Neural cell (in vitro differentiated cells): ENCODE measurements around the gene L2HGDH. TPM values are rescaled to one million over a fixed set of nuclear protein-coding genes. Genes with fewer than 3 reads are reported as not detected.

ENCODE experiments used
- H2AFZ ChIP-seq: fragments of 200-600, 300-800 bp; sonication (generic), shearing (Covaris generic); 2 replicates; pipeline ENCODE4 v1.6.0; 2014; ENCODE audit warnings: low read depth, mild to moderate bottlenecking, antibody characterized with exemption, low read length, moderate library complexity
- H3F3A ChIP-seq: fragments of 200-600 bp; shearing (Covaris generic); 2 replicates; pipeline ENCODE4 v1.6.1; 2016; ENCODE audit warnings: mild to moderate bottlenecking, moderate library complexity, mixed read lengths, antibody characterized with exemption, low read length; ENCODE audit not compliant: insufficient read depth, poor library complexity, severe bottlenecking
- H3K27ac ChIP-seq: fragments of 200-600, 300-800 bp; sonication (generic), shearing (Covaris generic); 2 replicates; pipeline ENCODE4 v1.5.1; 2014; ENCODE audit warnings: mild to moderate bottlenecking, low read length, moderate library complexity
- H3K27me3 ChIP-seq: fragments of 300-800, 200-600 bp; sonication (generic), shearing (Covaris generic); 2 replicates; pipeline ENCODE4 v1.6.0; 2014; ENCODE audit warnings: mild to moderate bottlenecking, low read depth, low read length, moderate library complexity; ENCODE audit not compliant: insufficient read depth
- H3K36me3 ChIP-seq: fragments of 300-800, 200-600 bp; sonication (generic), shearing (Covaris generic); 2 replicates; pipeline ENCODE4 v1.5.1; 2014; ENCODE audit warnings: mild to moderate bottlenecking, antibody characterized with exemption, low read length, moderate library complexity; ENCODE audit not compliant: insufficient read depth
- H3K4me2 ChIP-seq: fragments of 300-800, 200-600 bp; sonication (generic), shearing (Covaris generic); 2 replicates; pipeline ENCODE4 v1.6.0; 2014; ENCODE audit warnings: mild to moderate bottlenecking, low read length
- H3K4me3 ChIP-seq: fragments of 300-800, 200-600 bp; sonication (generic), shearing (Covaris generic); 2 replicates; pipeline ENCODE4 v1.5.1; 2014; ENCODE audit warnings: mild to moderate bottlenecking, low read length, moderate library complexity
- H3K79me2 ChIP-seq: fragments of 200-600 bp; shearing (Covaris generic); replicated peaks from 2 replicates; pipeline ENCODE4 v1.6.0; 2014; ENCODE audit warnings: mild to moderate bottlenecking, low read length, moderate library complexity; ENCODE audit not compliant: insufficient read depth
- H3K9ac ChIP-seq: fragments of 300-800, 200-600 bp; sonication (generic), shearing (Covaris generic); 2 replicates; pipeline ENCODE4 v1.6.1; 2016; ENCODE audit warnings: mild to moderate bottlenecking, low read length, mixed read lengths
- H3K9me2 ChIP-seq: fragments of 200-600 bp; shearing (Covaris generic); 2 replicates; pipeline ENCODE4 v1.6.1; 2016; ENCODE audit warnings: mild to moderate bottlenecking, low read length, mixed read lengths; ENCODE audit not compliant: insufficient read depth
- H3K9me3 ChIP-seq: fragments of 200-600, 300-800 bp; sonication (generic), shearing (Covaris generic); 2 replicates; pipeline ENCODE4 v1.6.1; 2016; ENCODE audit warnings: mild to moderate bottlenecking, mixed run types, low read length, moderate library complexity, mixed read lengths
- H4K20me1 ChIP-seq: fragments of 200-600 bp; shearing (Covaris generic); 2 replicates; pipeline ENCODE4 v1.6.1; 2016; ENCODE audit warnings: mild to moderate bottlenecking, mixed run types; ENCODE audit not compliant: insufficient read depth
- CTCF ChIP-seq: fragments of 450-650 bp; IDR thresholded peaks from 2 replicates; pipeline ENCODE4 v1.5.1; 2014; ENCODE audit warnings: antibody characterized with exemption, mild to moderate bottlenecking, moderate library complexity; ENCODE audit not compliant: poor library complexity, severe bottlenecking
- EP300 ChIP-seq: fragments of 450-650 bp; conservative IDR thresholded peaks from 2 replicates; pipeline ENCODE4 v1.6.1; 2014; ENCODE audit warnings: antibody characterized with exemption, mild to moderate bottlenecking, moderate library complexity; ENCODE audit not compliant: poor library complexity, severe bottlenecking
- EZH2 ChIP-seq: fragments of 200-600, 300-800 bp; shearing (Covaris generic), sonication (generic); IDR thresholded peaks from 2 replicates; pipeline ENCODE4 v1.6.1; 2014; ENCODE audit warnings: antibody characterized with exemption, low read length, borderline replicate concordance, mild to moderate bottlenecking; ENCODE audit not compliant: insufficient read depth, poor library complexity, severe bottlenecking
- MXI1 ChIP-seq: fragments of 450-650 bp; conservative IDR thresholded peaks from 2 replicates; pipeline ENCODE4 v1.6.1; 2014; ENCODE audit warnings: antibody characterized with exemption, mild to moderate bottlenecking; ENCODE audit not compliant: poor library complexity, severe bottlenecking
- POLR2AphosphoS5 ChIP-seq: IDR thresholded peaks from 2 replicates; pipeline ENCODE4 v1.6.1; 2012
- RAD21 ChIP-seq: fragments of 450-650 bp; conservative IDR thresholded peaks from 2 replicates; pipeline ENCODE4 v1.6.1; 2014; ENCODE audit warnings: antibody characterized with exemption, mild to moderate bottlenecking, moderate library complexity
- REST ChIP-seq: IDR thresholded peaks from 2 replicates; pipeline ENCODE4 v1.6.1; 2012; ENCODE audit warnings: borderline replicate concordance
- SMC3 ChIP-seq: fragments of 450-650 bp; conservative IDR thresholded peaks from 2 replicates; pipeline ENCODE4 v1.6.1; 2014; ENCODE audit warnings: antibody characterized with exemption, mild to moderate bottlenecking, moderate library complexity; ENCODE audit not compliant: poor library complexity
- TAF1 ChIP-seq: IDR thresholded peaks from 2 replicates; pipeline ENCODE4 v1.6.1; 2012; ENCODE audit warnings: low read depth
- polyA plus RNA-seq: library from polyadenylated mRNA; depleted of rRNA; stranded (reverse); fragments of >200 nt; gene quantifications from 2 replicates; pipeline ENCODE4 v1.2.3, GENCODE V29; 2014

Gene L2HGDH
- polyA plus RNA-seq, 1 donor from 2014 or later: 8.9 TPM

GRCh38 chr14:50230401-50230700 is 81.7 kb downstream of the L2HGDH start:
- Histone ChIP-seq H3F3A (peaks cover 10% of the 10 kb centered on the region), H3K36me3 (no peaks in the 10 kb centered on the region), H3K79me2 (peaks cover 50% of the 10 kb centered on the region), H2AFZ (no peak overlapping the region), H3K4me2 (peak overlapping the region; percentile 74), H3K9me3 (no peaks in the 10 kb centered on the region), H3K9ac (peak overlapping the region; percentile 87), H3K27ac (peak overlapping the region; percentile 73), H3K9me2 (no peaks in the 10 kb centered on the region), H3K4me3 (peak overlapping the region; percentile 90), H3K27me3 (no peaks in the 10 kb centered on the region), H4K20me1 (no peaks in the 10 kb centered on the region)
- TF ChIP-seq CTCF: no peak

- Histone ChIP-seq H3K9me2 (no peaks in the 10 kb centered on the region), H3K79me2 (peaks cover 57% of the 10 kb centered on the region), H3K36me3 (no peaks in the 10 kb centered on the region), H3F3A (peaks cover 10% of the 10 kb centered on the region), H3K4me2 (peak overlapping the region; percentile 74), H3K4me3 (peak overlapping the region; percentile 90), H3K9ac (peak overlapping the region; percentile 87), H3K27me3 (no peaks in the 10 kb centered on the region), H2AFZ (no peak overlapping the region), H3K27ac (peak overlapping the region; percentile 73), H3K9me3 (no peaks in the 10 kb centered on the region), H4K20me1 (no peaks in the 10 kb centered on the region)
- TF ChIP-seq POLR2AphosphoS5 (no peak), SMC3 (no peak), RAD21 (no peak), TAF1 (no peak), CTCF (no peak), EZH2 (no peak), REST (no peak), EP300 (no peak), MXI1 (no peak)
Observed at GRCh38 chr14:50229681-50230080, 82.3 kb downstream of the L2HGDH start.
